Keratinocyte (primary cell): ENCODE results near the gene ENDOU. TPM values are rescaled to one million over a fixed set of nuclear protein-coding genes. Genes with fewer than 3 reads are reported as not detected.

Experiments used
- DNase-seq: peaks from one replicate; pipeline ENCODE4 v3.0.0-alpha.2; 2011; ENCODE audit warnings: low read depth, missing footprints, low spot score
- FAIRE-seq: peaks from 2 replicates; lab custom pipeline; 2011; peaks lifted over from hg19 to GRCh38; lab: Jason Lieb, UNC
- H2AFZ ChIP-seq: 2 replicates; pipeline ENCODE4 v1.6.0; 2012; ENCODE audit warnings: low read length, control low read depth, inconsistent platforms; ENCODE audit not compliant: control insufficient read depth
- H3K27ac ChIP-seq: 2 replicates; pipeline ENCODE4 v1.5.1; 2011; ENCODE audit warnings: low read length; ENCODE audit not compliant: control insufficient read depth, insufficient read depth
- H3K27me3 ChIP-seq: 3 replicates; pipeline ENCODE4 v1.6.0; 2011; ENCODE audit warnings: low read length; ENCODE audit not compliant: control insufficient read depth, insufficient read depth; ENCODE audit errors: extremely low read depth
- H3K36me3 ChIP-seq, 2 experiments: 2 replicates in 1 of 2; 3 replicates in 1 of 2; pipeline ENCODE4 v1.5.1; 2011; ENCODE audit warnings: low read length in 2 of 2, mild to moderate bottlenecking in 1 of 2; ENCODE audit not compliant: control insufficient read depth in 2 of 2, insufficient read depth in 2 of 2; ENCODE audit errors: extremely low read depth in 1 of 2
- H3K4me1 ChIP-seq: 3 replicates; pipeline ENCODE4 v1.5.1; 2011; ENCODE audit warnings: low read length; ENCODE audit not compliant: control insufficient read depth, insufficient read depth; ENCODE audit errors: extremely low read depth
- H3K4me2 ChIP-seq: 3 replicates; pipeline ENCODE4 v1.6.0; 2011; ENCODE audit warnings: low read depth, low read length; ENCODE audit not compliant: control insufficient read depth, insufficient read depth; ENCODE audit errors: extremely low read depth
- H3K4me3 ChIP-seq, 3 experiments: fragments of 200-600 bp in 1 of 3; sonication (generic) in 1 of 3; 2 replicates in 2 of 3; 3 replicates in 1 of 3; pipeline ENCODE4 v1.5.1; 2011 to 2016; ENCODE audit warnings: low read length in 3 of 3, mild to moderate bottlenecking in 3 of 3, control low read depth in 2 of 3, inconsistent platforms in 1 of 3, low read depth in 1 of 3, mixed read lengths in 1 of 3, mixed run types in 1 of 3, moderate library complexity in 1 of 3; ENCODE audit not compliant: control insufficient read depth in 2 of 3, insufficient read depth in 2 of 3; ENCODE audit errors: extremely low read depth in 1 of 3
- H3K79me2 ChIP-seq: 2 replicates; pipeline ENCODE4 v1.6.0; 2012; ENCODE audit warnings: low read length; ENCODE audit not compliant: control insufficient read depth, insufficient read depth
- H3K9ac ChIP-seq: 3 replicates; pipeline ENCODE4 v1.6.0; 2011; ENCODE audit warnings: low read length; ENCODE audit not compliant: control insufficient read depth, insufficient read depth; ENCODE audit errors: extremely low read depth
- H3K9me1 ChIP-seq: 3 replicates; pipeline ENCODE4 v1.6.0; 2011; ENCODE audit warnings: low read length; ENCODE audit not compliant: control insufficient read depth, insufficient read depth; ENCODE audit errors: extremely low read depth
- H3K9me3 ChIP-seq: 2 replicates; pipeline ENCODE4 v1.5.1; 2012; ENCODE audit warnings: low read depth, low read length; ENCODE audit not compliant: control insufficient read depth
- H4K20me1 ChIP-seq: 3 replicates; pipeline ENCODE4 v1.6.0; 2011; ENCODE audit warnings: low read length; ENCODE audit not compliant: control insufficient read depth, insufficient read depth; ENCODE audit errors: extremely low read depth
- EZH2 ChIP-seq: IDR thresholded peaks from one replicate; pipeline ENCODE4 v1.6.1; 2012; ENCODE audit warnings: inconsistent platforms, mild to moderate bottlenecking, low read length, moderate library complexity
- dilution Hi-C: fragments of 300-500 bp; cut with MboI; formaldehyde crosslinking; loops from one replicate; pipeline ENCODE4 v1.7.0; 2020; ENCODE audit warnings: low sequenced_read_pairs; ENCODE audit not compliant: extremely low pct_ligation_motif_present
- polyA plus RNA-seq, 5 experiments: library from polyadenylated mRNA; depleted of rRNA in 3 of 5; stranded (reverse) in 3 of 5; stranded (forward) in 1 of 5; unstranded in 1 of 5; fragments of >200 nt; gene quantifications; 1 replicate in 1 of 5; 2 replicates in 3 of 5; 3 replicates in 1 of 5; pipeline versions ENCODE4 v1.2.1 to v1.2.3, GENCODE V29; 2011 to 2012; ENCODE audit warnings: missing spikeins in 2 of 5, low read depth in 1 of 5, low replicate concordance in 1 of 5
- TF ChIP-seq, protein P1 (sequence below), 3 experiments: IDR thresholded peaks in 1 of 3; conservative IDR thresholded peaks in 1 of 3; optimal IDR thresholded peaks in 1 of 3; 2 replicates in 2 of 3; 3 replicates in 1 of 3; pipeline versions ENCODE3 to v1.5.1; 2011; ENCODE audit warnings: low read length in 3 of 3, mild to moderate bottlenecking in 3 of 3, moderate library complexity in 2 of 3, control low read depth in 1 of 3, inconsistent platforms in 1 of 3; ENCODE audit not compliant: insufficient read depth in 2 of 3; ENCODE audit errors: extremely low read depth in 1 of 3

The ENDOU gene
- polyA plus RNA-seq, 1 donor (not counting 4 experiments of a cell fraction or from before 2014, with no cell fraction given): 0.33 TPM

DNA sequence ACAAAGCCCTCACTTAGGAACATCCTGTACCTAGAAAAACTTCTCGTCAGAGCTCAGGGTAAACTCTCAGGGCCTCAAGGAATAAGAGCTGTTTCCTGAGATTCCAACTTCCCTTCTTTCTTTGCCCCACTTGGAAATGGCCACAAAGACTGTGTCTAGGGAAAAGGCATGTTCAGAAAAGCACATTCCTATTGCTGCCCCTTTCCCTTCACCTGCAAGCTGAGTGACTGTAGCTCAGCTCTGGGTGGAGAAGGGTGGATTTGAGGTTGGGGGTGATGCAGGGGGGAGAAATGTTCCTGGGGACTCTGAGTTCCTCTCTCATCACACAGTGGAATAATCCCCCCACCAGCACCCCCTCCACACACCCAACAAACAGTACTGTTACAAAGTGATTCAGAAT is 6.8 kb downstream of the ENDOU start:
- Histone ChIP-seq H3K9me3 (no peaks in the 10 kb centered on the region), H3K4me3 (no peak overlapping the region), H3K9ac (no peak overlapping the region), H3K27me3 (no peaks in the 10 kb centered on the region), H3K36me3 (no peaks in the 10 kb centered on the region), H3K27ac (no peak overlapping the region), H3K4me1 (peaks cover 16% of the 10 kb centered on the region), H3K79me2 (no peaks in the 10 kb centered on the region), H3K4me2 (no peak overlapping the region), H4K20me1 (no peaks in the 10 kb centered on the region), H3K9me1 (no peaks in the 10 kb centered on the region), H2AFZ (no peak overlapping the region)
- DNase-seq (no peak), FAIRE-seq (no peak)
- TF ChIP-seq EZH2: no peak
- TF ChIP-seq, protein P1, sequence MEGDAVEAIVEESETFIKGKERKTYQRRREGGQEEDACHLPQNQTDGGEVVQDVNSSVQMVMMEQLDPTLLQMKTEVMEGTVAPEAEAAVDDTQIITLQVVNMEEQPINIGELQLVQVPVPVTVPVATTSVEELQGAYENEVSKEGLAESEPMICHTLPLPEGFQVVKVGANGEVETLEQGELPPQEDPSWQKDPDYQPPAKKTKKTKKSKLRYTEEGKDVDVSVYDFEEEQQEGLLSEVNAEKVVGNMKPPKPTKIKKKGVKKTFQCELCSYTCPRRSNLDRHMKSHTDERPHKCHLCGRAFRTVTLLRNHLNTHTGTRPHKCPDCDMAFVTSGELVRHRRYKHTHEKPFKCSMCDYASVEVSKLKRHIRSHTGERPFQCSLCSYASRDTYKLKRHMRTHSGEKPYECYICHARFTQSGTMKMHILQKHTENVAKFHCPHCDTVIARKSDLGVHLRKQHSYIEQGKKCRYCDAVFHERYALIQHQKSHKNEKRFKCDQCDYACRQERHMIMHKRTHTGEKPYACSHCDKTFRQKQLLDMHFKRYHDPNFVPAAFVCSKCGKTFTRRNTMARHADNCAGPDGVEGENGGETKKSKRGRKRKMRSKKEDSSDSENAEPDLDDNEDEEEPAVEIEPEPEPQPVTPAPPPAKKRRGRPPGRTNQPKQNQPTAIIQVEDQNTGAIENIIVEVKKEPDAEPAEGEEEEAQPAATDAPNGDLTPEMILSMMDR (optimal IDR thresholded peaks at IDR 0.05 in 1 of 3, IDR thresholded peaks at IDR 0.05 in 1 of 3, conservative IDR thresholded peaks at IDR 0.05 in 1 of 3; ENCODE audit: extremely low read depth in 1 of 3, insufficient read depth in 2 of 3, low read length in 3 of 3): no peak
- dilution Hi-C loops: no loop called here

DNA sequence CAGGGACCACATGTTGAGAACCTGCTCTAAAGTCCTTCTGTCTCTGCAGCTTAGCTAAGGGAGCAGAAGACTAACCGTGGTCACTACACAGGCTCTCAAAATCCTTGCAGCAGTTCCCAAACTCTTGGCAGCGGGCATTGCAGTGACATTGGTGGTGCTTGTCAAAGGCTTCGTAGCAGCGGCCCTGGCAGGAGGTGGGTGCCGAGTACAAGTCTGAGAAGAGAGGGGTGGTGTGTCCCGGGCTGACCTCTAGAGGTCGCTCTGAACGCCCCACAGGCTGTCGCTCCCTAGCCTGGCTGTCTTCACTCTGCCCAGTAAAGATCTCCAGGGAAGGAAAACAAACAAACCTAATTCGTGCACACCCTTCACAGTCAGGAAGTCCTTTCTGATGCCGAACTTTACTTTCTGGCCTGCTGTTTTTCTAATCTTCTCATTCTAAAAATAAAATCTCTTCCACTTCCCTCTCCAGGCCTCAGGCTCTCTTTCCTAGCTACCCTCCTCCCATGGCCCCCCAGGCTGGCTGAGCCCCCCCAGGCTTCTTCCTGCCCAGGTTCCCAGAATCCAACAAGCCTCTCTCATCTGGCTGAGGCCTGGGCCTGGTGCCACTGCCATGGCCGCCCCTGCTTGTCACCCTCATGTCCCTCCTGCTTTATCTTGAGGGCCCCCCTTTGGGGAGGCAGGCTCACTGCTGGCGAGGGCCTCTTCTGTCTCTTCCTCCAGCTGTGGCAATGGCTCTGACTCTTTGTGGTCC is 7.7 kb downstream of the ENDOU start:
- H3K4me1 ChIP-seq: peaks cover 16% of the 10 kb centered on the region
- no peak overlapping the region for H3K27ac ChIP-seq
- H2AFZ ChIP-seq: no peak overlapping the region
- no peaks in the 10 kb centered on the region for H3K9me3 ChIP-seq
- no peaks in the 10 kb centered on the region for H4K20me1 ChIP-seq
- H3K79me2 ChIP-seq: no peaks in the 10 kb centered on the region
- no peaks in the 10 kb centered on the region for H3K9me1 ChIP-seq
- H3K9ac ChIP-seq: no peak overlapping the region
- no peak overlapping the region for H3K4me2 ChIP-seq
- DNase-seq (no peak), FAIRE-seq (no peak)
- TF ChIP-seq, protein P1 (optimal IDR thresholded peaks at IDR 0.05 in 1 of 3, IDR thresholded peaks at IDR 0.05 in 1 of 3, conservative IDR thresholded peaks at IDR 0.05 in 1 of 3; ENCODE audit: extremely low read depth in 1 of 3, insufficient read depth in 2 of 3, low read length in 3 of 3): peak; percentile 80 to 90 (median 86)
- no peak for TF ChIP-seq EZH2
- no peaks in the 10 kb centered on the region for H3K27me3 ChIP-seq
- no peak overlapping the region for H3K4me3 ChIP-seq
- dilution Hi-C loops: no loop called here
- H3K36me3 ChIP-seq: no peaks in the 10 kb centered on the region
